ENCODE data around the gene ABHD2.
A peak's percentile ranks its signal among the peaks of the same experiment; 100 is the strongest.
"Not testable (repeated sequence)": the region's sequence is repeated elsewhere in the genome, so short reads cannot be mapped to it uniquely, and the experiment has no call there.

The ABHD2 gene

GRCh38 chr15:89141159-89141558 is 52.9 kb downstream of the ABHD2 start:
- DNase-seq, result not testable (repeated sequence)

- DNase-seq, result no peak
Observed at GRCh38 chr15:89141885-89142284, 53.6 kb downstream of the ABHD2 start.

GRCh38 chr15:89142423-89142822 is 54.2 kb downstream of the ABHD2 start:
- no peak for DNase-seq

- DNase-seq, result peak; percentile 81
Observed at GRCh38 chr15:89143503-89144162, 55.4 kb downstream of the ABHD2 start.

- no peak for DNase-seq
Observed at GRCh38 chr15:89144491-89144890, 56.2 kb downstream of the ABHD2 start.

GRCh38 chr15:89146366-89146765 is 58.1 kb downstream of the ABHD2 start:
- DNase-seq, result no peak

GRCh38 chr15:89148126-89148525 is 59.9 kb downstream of the ABHD2 start:
- DNase-seq, result no peak

- DNase-seq, result no peak
Observed at GRCh38 chr15:89149501-89150101, 61.3 kb downstream of the ABHD2 start.

- DNase-seq, result no peak
Observed at GRCh38 chr15:89150287-89150686, 62.0 kb downstream of the ABHD2 start.

- DNase-seq, result no peak
Observed at GRCh38 chr15:89150762-89151664, 62.8 kb downstream of the ABHD2 start.

GRCh38 chr15:89155122-89155521 is 66.9 kb downstream of the ABHD2 start:
- no peak for DNase-seq

GRCh38 chr15:89155656-89156055 is 67.4 kb downstream of the ABHD2 start:
- no peak for DNase-seq

GRCh38 chr15:89157061-89157460 is 68.8 kb downstream of the ABHD2 start:
- DNase-seq, result no peak

GRCh38 chr15:89157918-89158564 is 69.8 kb downstream of the ABHD2 start:
- DNase-seq, result no peak

GRCh38 chr15:89161666-89162065 is 73.4 kb downstream of the ABHD2 start:
- no peak for DNase-seq

GRCh38 chr15:89163271-89164055 is 75.2 kb downstream of the ABHD2 start:
- no peak for DNase-seq

GRCh38 chr15:89164712-89165211 is 76.5 kb downstream of the ABHD2 start:
- DNase-seq, result no peak

- DNase-seq, result no peak
Observed at GRCh38 chr15:89165677-89166076, 77.4 kb downstream of the ABHD2 start.

- DNase-seq, result peak; percentile 84
Observed at GRCh38 chr15:89167267-89168176, 79.3 kb downstream of the ABHD2 start.

GRCh38 chr15:89168316-89168833 is 80.1 kb downstream of the ABHD2 start:
- no peak for DNase-seq

- no peak for DNase-seq
Observed at GRCh38 chr15:89170364-89170763, 82.1 kb downstream of the ABHD2 start.
